H1 (cell line): ENCODE measurements around the gene NAT9. TPM values are rescaled to one million over a fixed set of nuclear protein-coding genes. Genes with fewer than 3 reads are reported as not detected.

Experiments
- CTCF ChIA-PET: fragments of 300-600 bp; sonication (Branson Sonifier 250); formaldehyde crosslinking; loops from one replicate; lab custom pipeline; 2021; ENCODE audit not compliant: partially characterized antibody; lab: Charles Lee
- POLR2A ChIA-PET: fragments of 300-600 bp; sonication (Branson Sonifier 250); formaldehyde crosslinking; loops from one replicate; lab custom pipeline; 2021; ENCODE audit warnings: inconsistent platforms; ENCODE audit not compliant: partially characterized antibody; lab: Charles Lee
- DNase-seq, 2 experiments: peaks; one replicate each; pipeline versions ENCODE4 v3.0.0 to v3.0.0-alpha.2; 2010 to 2022; ENCODE audit warnings: low spot score in 2 of 2, low read depth in 1 of 2, mixed read lengths in 1 of 2
- FAIRE-seq: peaks from 2 replicates; lab custom pipeline; 2011; peaks lifted over from hg19 to GRCh38; lab: Jason Lieb, UNC
- H2AFZ ChIP-seq: 2 replicates; pipeline ENCODE4 v1.8.1; 2012; ENCODE audit warnings: low read length, inconsistent platforms
- H2AK5ac ChIP-seq: 2 replicates; pipeline ENCODE4 v1.6.1; 2013; ENCODE audit warnings: low read depth, low read length
- H2BK120ac ChIP-seq: replicated peaks from 2 replicates; pipeline ENCODE3; 2013; ENCODE audit warnings: low read depth, low read length, inconsistent platforms
- H2BK12ac ChIP-seq: 2 replicates; pipeline ENCODE4 v1.6.1; 2013; ENCODE audit warnings: low read depth, low read length
- H2BK15ac ChIP-seq: 2 replicates; pipeline ENCODE4 v1.6.1; 2013; ENCODE audit warnings: low read length
- H2BK20ac ChIP-seq: 2 replicates; pipeline ENCODE4 v1.6.1; 2013; ENCODE audit warnings: low read length
- H2BK5ac ChIP-seq: 2 replicates; pipeline ENCODE4 v1.6.1; 2013; ENCODE audit warnings: low read depth, low read length
- H3K14ac ChIP-seq: 2 replicates; pipeline ENCODE4 v1.6.1; 2013; ENCODE audit warnings: inconsistent platforms; ENCODE audit not compliant: insufficient read length
- H3K18ac ChIP-seq: 2 replicates; pipeline ENCODE4 v1.6.1; 2013; ENCODE audit warnings: low read length; ENCODE audit errors: extremely low read depth
- H3K23ac ChIP-seq: 2 replicates; pipeline ENCODE4 v1.6.1; 2013; ENCODE audit warnings: inconsistent platforms; ENCODE audit not compliant: insufficient read length
- H3K23me2 ChIP-seq: 2 replicates; pipeline ENCODE4 v1.6.1; 2013; ENCODE audit warnings: low read depth, low read length
- H3K27ac ChIP-seq: 2 replicates; pipeline ENCODE4 v1.6.1; 2011; ENCODE audit warnings: low read depth, low read length, inconsistent platforms
- H3K27me3 ChIP-seq, 4 experiments: replicated peaks in 1 of 4; 1 replicate in 1 of 4; 2 replicates in 3 of 4; pipeline versions ENCODE4 v1.6.1 to v1.8.1; 2011 to 2013; ENCODE audit warnings: low read length in 3 of 4, mild to moderate bottlenecking in 3 of 4, inconsistent platforms in 2 of 4, mixed read lengths in 2 of 4, moderate library complexity in 1 of 4; ENCODE audit not compliant: control insufficient read depth in 3 of 4, insufficient read depth in 3 of 4; ENCODE audit errors: extremely low read depth in 1 of 4
- H3K36me3 ChIP-seq, 4 experiments: 2 replicates each; pipeline versions ENCODE4 v1.6.1 to v1.8.1; 2011 to 2013; ENCODE audit warnings: mild to moderate bottlenecking in 4 of 4, low read length in 3 of 4, moderate library complexity in 2 of 4, control low read depth in 1 of 4, inconsistent platforms in 1 of 4; ENCODE audit not compliant: insufficient read depth in 4 of 4, control insufficient read depth in 2 of 4
- H3K4ac ChIP-seq: replicated peaks from 2 replicates; pipeline ENCODE3; 2013; ENCODE audit warnings: low read length, low read depth, mixed read lengths, inconsistent platforms; ENCODE audit not compliant: insufficient read length
- H3K4me1 ChIP-seq, 4 experiments: replicated peaks in 1 of 4; 1 replicate in 1 of 4; 2 replicates in 3 of 4; pipeline versions ENCODE4 v1.6.1 to v1.8.1; 2011 to 2013; ENCODE audit warnings: low read length in 3 of 4, inconsistent platforms in 2 of 4, mixed read lengths in 1 of 4; ENCODE audit not compliant: insufficient read depth in 4 of 4, control insufficient read depth in 3 of 4
- H3K4me2 ChIP-seq, 2 experiments: 2 replicates each; pipeline versions ENCODE4 v1.6.1 to v1.8.1; 2011 to 2013; ENCODE audit warnings: low read depth in 2 of 2, low read length in 2 of 2, control low read depth in 1 of 2, inconsistent platforms in 1 of 2, mild to moderate bottlenecking in 1 of 2; ENCODE audit not compliant: insufficient read depth in 1 of 2
- H3K4me3 ChIP-seq, 4 experiments: fragments of 200-600, 300-600 bp in 1 of 4; sonication (generic), shearing (Covaris generic), sonication (Bioruptor Twin) in 1 of 4; 2 replicates each; pipeline versions ENCODE4 v1.5.1 to v1.8.1; 2011 to 2016; ENCODE audit warnings: low read length in 4 of 4, low read depth in 3 of 4, control low read depth in 2 of 4, inconsistent platforms in 2 of 4, mild to moderate bottlenecking in 2 of 4, mixed read lengths in 1 of 4, moderate library complexity in 1 of 4; ENCODE audit not compliant: insufficient read depth in 2 of 4; ENCODE audit errors: extremely low read depth in 1 of 4
- H3K56ac ChIP-seq: replicated peaks from 2 replicates; pipeline ENCODE3; 2013; ENCODE audit warnings: low read depth, mild to moderate bottlenecking, mixed read lengths, low read length, inconsistent platforms; ENCODE audit not compliant: insufficient read length
- H3K79me1 ChIP-seq: 2 replicates; pipeline ENCODE4 v1.6.1; 2013; ENCODE audit warnings: low read depth, low read length, control low read depth
- H3K79me2 ChIP-seq, 2 experiments: 2 replicates each; pipeline versions ENCODE4 v1.6.1 to v1.8.1; 2012 to 2013; ENCODE audit warnings: low read length in 2 of 2, mild to moderate bottlenecking in 2 of 2, inconsistent platforms in 1 of 2; ENCODE audit not compliant: insufficient read depth in 2 of 2, control insufficient read depth in 1 of 2
- H3K9ac ChIP-seq, 4 experiments: replicated peaks in 1 of 4; 1 replicate in 1 of 4; 2 replicates in 3 of 4; pipeline versions ENCODE4 v1.6.1 to v1.8.1; 2011 to 2013; ENCODE audit warnings: low read depth in 3 of 4, low read length in 3 of 4, control low read depth in 2 of 4, mild to moderate bottlenecking in 2 of 4, moderate library complexity in 2 of 4, inconsistent platforms in 1 of 4; ENCODE audit errors: extremely low read depth in 1 of 4
- H3K9me3 ChIP-seq, 2 experiments: 2 replicates each; pipeline versions ENCODE4 v1.6.1 to v1.8.1; 2012 to 2013; ENCODE audit warnings: mild to moderate bottlenecking in 2 of 2, moderate library complexity in 2 of 2, control low read depth in 1 of 2, inconsistent platforms in 1 of 2, low read depth in 1 of 2, low read length in 1 of 2, mixed read lengths in 1 of 2; ENCODE audit not compliant: insufficient read depth in 2 of 2
- H4K20me1 ChIP-seq, 2 experiments: replicated peaks in 1 of 2; 2 replicates each; pipeline versions ENCODE3 to v1.8.1; 2011 to 2013; ENCODE audit warnings: inconsistent platforms in 2 of 2, low read length in 2 of 2, mild to moderate bottlenecking in 1 of 2; ENCODE audit not compliant: insufficient read depth in 2 of 2, control insufficient read depth in 1 of 2
- H4K5ac ChIP-seq: 2 replicates; pipeline ENCODE4 v1.6.1; 2013; ENCODE audit warnings: low read length, low read depth, mixed read lengths, inconsistent platforms; ENCODE audit not compliant: insufficient read length
- H4K8ac ChIP-seq: 2 replicates; pipeline ENCODE4 v1.8.0; 2013; ENCODE audit warnings: mild to moderate bottlenecking, moderate library complexity, low read length, inconsistent platforms; ENCODE audit not compliant: insufficient read depth; ENCODE audit errors: extremely low read depth
- H4K91ac ChIP-seq: replicated peaks from 2 replicates; pipeline ENCODE3; 2013; ENCODE audit warnings: low read length, mixed read lengths, inconsistent platforms; ENCODE audit not compliant: insufficient read length
- FOSL1 ChIP-seq: IDR thresholded peaks from 2 replicates; pipeline ENCODE4 v1.6.1; 2011; ENCODE audit warnings: mild to moderate bottlenecking, low read depth, low read length, moderate library complexity; ENCODE audit not compliant: insufficient read depth
- WGBS, 2 experiments: shearing (Covaris generic) in 1 of 2; methylation state at CpG; one replicate each; pipeline versions ENCODE4 v1.1.6 to v1.1.7; 2013 to 2015; ENCODE audit warnings: low lambda C conversion rate in 2 of 2, mixed read lengths in 2 of 2, inconsistent platforms in 1 of 2, low coverage in 1 of 2, missing lambda C conversion rate in 1 of 2; ENCODE audit not compliant: insufficient replicate concordance in 2 of 2, insufficient coverage in 1 of 2, insufficient read length in 1 of 2; ENCODE audit errors: extremely low coverage in 1 of 2, missing lambda C conversion rate in 1 of 2; 5-methylcytosine and 5-hydroxymethylcytosine counted together
- polyA plus RNA-seq, 7 experiments: library from polyadenylated mRNA; depleted of rRNA in 3 of 7; stranded (reverse) in 5 of 7; unstranded in 2 of 7; fragments of >200 nt in 5 of 7; fragments of 200-250 nt in 2 of 7; gene quantifications; 1 replicate in 5 of 7; 2 replicates in 1 of 7; 4 replicates in 1 of 7; pipeline versions ENCODE4 v1.2.1 to v1.2.3, GENCODE V29; 2011 to 2013; ENCODE audit warnings: missing spikeins in 2 of 7, mixed read lengths in 2 of 7
- total RNA-seq: library from RNA; stranded (reverse); fragmentation: NEBNext Ultra II Directional; extraction: Animal tissue kit (Norgen Biotek cat#: 25700); gene quantifications from 2 replicates; pipeline ENCODE4 v1.2.1, GENCODE V29; 2021

NAT9 gene
- total and polyA plus RNA-seq, 2 of the 8 experiments (the other 6 are each of a cell fraction or from before 2014, with no cell fraction given), result 32.3 to 42.7 TPM

DNA sequence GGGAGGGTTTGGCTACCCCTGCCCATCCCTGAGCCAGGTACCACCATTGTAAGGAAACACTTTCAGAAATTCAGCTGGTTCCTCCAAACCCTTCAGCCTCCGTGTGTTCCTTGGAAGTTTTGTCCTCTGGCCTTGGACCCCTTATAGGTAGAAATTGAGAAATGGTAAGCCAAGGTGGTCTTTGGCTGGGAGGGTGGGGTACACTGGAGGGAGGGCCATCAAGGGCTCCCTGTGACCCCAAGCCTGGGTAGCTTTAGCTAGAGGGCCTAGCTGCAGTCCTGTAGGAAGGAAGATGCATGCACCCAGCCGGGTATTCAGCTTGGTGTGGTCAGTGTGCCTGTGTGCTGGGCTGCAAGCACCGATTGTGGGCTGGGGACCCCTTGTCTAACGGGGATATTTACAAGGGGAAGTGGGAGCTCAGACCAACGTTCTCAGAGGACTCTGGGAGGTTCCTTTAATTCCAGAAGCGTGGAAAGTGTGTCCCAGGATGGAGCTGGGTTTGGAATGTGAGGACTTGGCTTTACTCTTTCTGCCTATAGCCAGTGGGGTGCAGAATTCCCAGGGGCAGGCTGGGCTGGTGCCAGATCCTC, 6.8 kb downstream of the NAT9 start:
- ChIA-PET CTCF (interaction anchor here (0.6 to 99.6 kb wide), 11 partner anchors 13 to 494 kb away, joined by 3 to 2981 read pairs (median 6); partner anchors contain the start of genes FDXR, GRIN2C, NHERF1 and RAB37), POLR2A (interaction anchor here (0.9 to 3.8 kb wide), 7 partner anchors 9 to 32 kb away, joined by 3 to 44 read pairs (median 9); partner anchors contain the start of gene RAB37)
- Histone ChIP-seq H2BK20ac (no peak overlapping the region), H2AK5ac (no peak overlapping the region), H2BK120ac (no peak overlapping the region), H3K4me1 (peaks cover 0 to 3% (median 1%) of the 10 kb centered on the region in 4 experiments; a peak in 4 of 7 replicates), H3K14ac (no peak overlapping the region), H3K79me1 (peaks cover 2% of the 10 kb centered on the region; the same call in 1 of the 2 replicates), H3K23ac (no peak overlapping the region), H3K27me3 (no peaks in the 10 kb centered on the region), H3K9me3 (no peaks in the 10 kb centered on the region), H3K18ac (no peak overlapping the region), H3K36me3 (peaks cover 2 to 44% (median 19%) of the 10 kb centered on the region in 4 experiments; a peak in 6 of 8 replicates), H4K8ac (no peak overlapping the region), H4K5ac (no peak overlapping the region), H2BK15ac (no peak overlapping the region), H2AFZ (no peak overlapping the region), H3K4me3 (no peak overlapping the region), H3K9ac (no peak overlapping the region), H3K23me2 (no peaks in the 10 kb centered on the region), H3K4ac (no peak overlapping the region), H3K27ac (no peak overlapping the region), H4K91ac (no peak overlapping the region), H4K20me1 (peaks cover 7 to 10% of the 10 kb centered on the region in 2 experiments), H2BK12ac (no peak overlapping the region), H3K79me2 (no peaks in the 10 kb centered on the region; a peak in 1 of 4 replicates), H2BK5ac (no peak overlapping the region), H3K4me2 (no peak overlapping the region), H3K56ac (no peak overlapping the region)
- no peak for DNase-seq
- no peak for FAIRE-seq
- TF ChIP-seq FOSL1, result no peak
- 84% methylated on average over 6 of the region's 6 CpGs; no CpG with 5 or more reads in 1 of the 2 experiments for WGBS, 2 experiments
